Measurements from ENCODE around the gene ILDR2. TPM values are rescaled to one million over a fixed set of nuclear protein-coding genes. Genes with fewer than 3 reads are reported as not detected.

Gene ILDR2
- total RNA-seq, 4 donors from 2014 or later = 2.7 to 15.2 (median 8.2) TPM

GRCh38 chr1:167012570-167012969, 37.2 kb upstream of the ILDR2 start:
- no peaks in the 10 kb centered on the region for H3K4me1 ChIP-seq
- 76 to 94% methylated on average over 2 of the region's 2 CpGs for WGBS, 2 donors (ENCODE audit: low coverage in 1 of 2)
- H3K9me3 ChIP-seq = no peaks in the 10 kb centered on the region
- no peak for ATAC-seq
- TF ChIP-seq POLR2AphosphoS5 (IDR thresholded peaks at IDR 0.05) (no peak), EP300 (IDR thresholded peaks at IDR 0.05) (no peak), CTCF (IDR thresholded peaks at IDR 0.05) (no peak), POLR2A (IDR thresholded peaks at IDR 0.05) (no peak)
- H3K27ac ChIP-seq = no peak overlapping the region
- H3K27me3 ChIP-seq = no peaks in the 10 kb centered on the region
- H3K4me3 ChIP-seq = no peak overlapping the region
- no peaks in the 10 kb centered on the region for H3K36me3 ChIP-seq

- H3K27ac ChIP-seq = no peak overlapping the region
- no peaks in the 10 kb centered on the region for H3K36me3 ChIP-seq
- no peak for ATAC-seq
- H3K4me1 ChIP-seq = no peaks in the 10 kb centered on the region
- H3K27me3 ChIP-seq = no peaks in the 10 kb centered on the region
- H3K9me3 ChIP-seq = no peaks in the 10 kb centered on the region
- no peak overlapping the region for H3K4me3 ChIP-seq
- WGBS, 2 donors (ENCODE audit: low coverage in 1 of 2) = 80 to 81% methylated on average over 1 of the region's 1 CpG
- no peak for TF ChIP-seq POLR2AphosphoS5 (IDR thresholded peaks at IDR 0.05)
- no peak for TF ChIP-seq CTCF (IDR thresholded peaks at IDR 0.05)
- no peak for TF ChIP-seq EP300 (IDR thresholded peaks at IDR 0.05)
- TF ChIP-seq POLR2A (IDR thresholded peaks at IDR 0.05) = no peak
These were observed 36.3 kb upstream of the ILDR2 start for GRCh38 chr1:167011560-167012191.

- TF ChIP-seq EP300 (IDR thresholded peaks at IDR 0.05) (no peak), POLR2AphosphoS5 (IDR thresholded peaks at IDR 0.05) (no peak), POLR2A (IDR thresholded peaks at IDR 0.05) (no peak)
- H3K4me3 ChIP-seq = no peak overlapping the region
- no peaks in the 10 kb centered on the region for H3K27me3 ChIP-seq
- no peak for ATAC-seq
- no peaks in the 10 kb centered on the region for H3K36me3 ChIP-seq
- H3K4me1 ChIP-seq = no peaks in the 10 kb centered on the region
- H3K27ac ChIP-seq = no peak overlapping the region
- WGBS, 2 donors (ENCODE audit: low coverage in 1 of 2) = 64 to 65% methylated on average over 2 of the region's 2 CpGs
- peaks cover 0 to 6% (median 0%) of the 10 kb centered on the region in 3 donors for H3K9me3 ChIP-seq
These were observed 28.4 kb upstream of the ILDR2 start for GRCh38 chr1:167003711-167004110.

GRCh38 chr1:167002354-167002753, 27.0 kb upstream of the ILDR2 start:
- no peaks in the 10 kb centered on the region for H3K4me1 ChIP-seq
- ATAC-seq = no peak
- H3K9me3 ChIP-seq = peaks cover 0 to 6% (median 0%) of the 10 kb centered on the region in 3 donors
- no peak overlapping the region for H3K4me3 ChIP-seq
- TF ChIP-seq CTCF (IDR thresholded peaks at IDR 0.05) = no peak
- TF ChIP-seq POLR2A (IDR thresholded peaks at IDR 0.05) = no peak
- TF ChIP-seq POLR2AphosphoS5 (IDR thresholded peaks at IDR 0.05) = no peak
- TF ChIP-seq EP300 (IDR thresholded peaks at IDR 0.05) = no peak
- WGBS, 2 donors (ENCODE audit: low coverage in 1 of 2) = 79 to 85% methylated on average over 2 of the region's 2 CpGs
- H3K27ac ChIP-seq = no peak overlapping the region
- H3K36me3 ChIP-seq = no peaks in the 10 kb centered on the region
- H3K27me3 ChIP-seq = no peaks in the 10 kb centered on the region

- H3K4me1 ChIP-seq = no peaks in the 10 kb centered on the region
- H3K36me3 ChIP-seq = no peaks in the 10 kb centered on the region
- no peak for ATAC-seq
- H3K27me3 ChIP-seq = no peaks in the 10 kb centered on the region
- 78 to 82% methylated on average over 1 of the region's 1 CpG for WGBS, 2 donors (ENCODE audit: low coverage in 1 of 2)
- H3K27ac ChIP-seq = no peak overlapping the region
- H3K9me3 ChIP-seq = peaks cover 0 to 6% (median 0%) of the 10 kb centered on the region in 3 donors
- no peak overlapping the region for H3K4me3 ChIP-seq
- TF ChIP-seq CTCF (IDR thresholded peaks at IDR 0.05) (no peak), EP300 (IDR thresholded peaks at IDR 0.05) (no peak), POLR2A (IDR thresholded peaks at IDR 0.05) (no peak), POLR2AphosphoS5 (IDR thresholded peaks at IDR 0.05) (no peak)
These were observed 25.2 kb upstream of the ILDR2 start for GRCh38 chr1:167000546-167000945.

Data from gastroesophageal sphincter (tissue), 4 donors.